DMS79 treated with DMSO at 0.1 percent for 48 hours (cell line): ENCODE data around the gene KRT86.
"Not testable (repeated sequence)": the region's sequence is repeated elsewhere in the genome, so short reads cannot be mapped to it uniquely, and the experiment has no call there.

Source experiments
- DNase-seq: peaks from one replicate; lab custom pipeline; 2025; lab: John Stamatoyannopoulos, UW

The KRT86 gene

GRCh38 chr12:52238916-52239646 lies 35.4 kb upstream of the KRT86 start:
- DNase-seq, result no peak

DNA sequence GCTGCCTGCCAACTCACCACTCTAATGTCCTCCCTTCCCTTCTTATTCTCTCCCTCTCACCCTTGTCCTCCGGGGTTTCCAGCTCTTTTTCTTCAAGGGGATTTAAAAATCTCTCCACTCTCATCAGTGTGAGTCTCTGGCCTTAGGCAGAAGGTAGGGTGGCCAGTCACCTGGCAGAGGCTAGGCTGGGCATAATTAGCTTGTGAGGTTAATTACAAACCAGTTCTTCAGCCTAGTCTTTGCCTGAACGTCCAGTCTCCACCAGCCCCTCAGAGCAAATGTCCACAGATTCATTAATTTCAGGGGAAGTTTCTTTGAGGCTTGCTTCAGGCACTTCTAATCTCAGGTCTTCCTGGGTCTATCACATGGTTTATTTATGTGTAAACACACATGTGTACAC lies 34.7 kb upstream of the KRT86 start:
- no peak for DNase-seq

DNA sequence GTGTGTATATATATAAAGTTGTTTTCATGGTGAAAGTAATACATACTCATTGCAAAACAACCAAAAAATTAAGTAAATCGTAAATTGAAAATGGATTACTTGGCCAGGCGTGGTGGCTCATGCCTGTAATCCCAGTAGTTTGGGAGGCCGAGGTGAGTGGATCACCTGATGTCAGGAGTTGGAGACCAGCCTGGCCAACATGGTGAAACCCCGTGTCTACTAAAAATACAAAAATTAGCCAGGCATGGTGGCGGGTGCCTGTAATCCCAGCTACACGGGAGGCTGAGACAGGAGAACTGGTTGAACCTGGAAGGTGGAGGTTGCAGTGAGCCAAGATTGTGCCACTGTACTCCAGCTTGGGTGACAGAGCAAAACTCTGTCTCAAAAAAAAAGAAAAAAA lies 34.2 kb upstream of the KRT86 start:
- not testable (repeated sequence) for DNase-seq

GRCh38 chr12:52241205-52241842 lies 33.1 kb upstream of the KRT86 start:
- DNase-seq, result no peak

DNA sequence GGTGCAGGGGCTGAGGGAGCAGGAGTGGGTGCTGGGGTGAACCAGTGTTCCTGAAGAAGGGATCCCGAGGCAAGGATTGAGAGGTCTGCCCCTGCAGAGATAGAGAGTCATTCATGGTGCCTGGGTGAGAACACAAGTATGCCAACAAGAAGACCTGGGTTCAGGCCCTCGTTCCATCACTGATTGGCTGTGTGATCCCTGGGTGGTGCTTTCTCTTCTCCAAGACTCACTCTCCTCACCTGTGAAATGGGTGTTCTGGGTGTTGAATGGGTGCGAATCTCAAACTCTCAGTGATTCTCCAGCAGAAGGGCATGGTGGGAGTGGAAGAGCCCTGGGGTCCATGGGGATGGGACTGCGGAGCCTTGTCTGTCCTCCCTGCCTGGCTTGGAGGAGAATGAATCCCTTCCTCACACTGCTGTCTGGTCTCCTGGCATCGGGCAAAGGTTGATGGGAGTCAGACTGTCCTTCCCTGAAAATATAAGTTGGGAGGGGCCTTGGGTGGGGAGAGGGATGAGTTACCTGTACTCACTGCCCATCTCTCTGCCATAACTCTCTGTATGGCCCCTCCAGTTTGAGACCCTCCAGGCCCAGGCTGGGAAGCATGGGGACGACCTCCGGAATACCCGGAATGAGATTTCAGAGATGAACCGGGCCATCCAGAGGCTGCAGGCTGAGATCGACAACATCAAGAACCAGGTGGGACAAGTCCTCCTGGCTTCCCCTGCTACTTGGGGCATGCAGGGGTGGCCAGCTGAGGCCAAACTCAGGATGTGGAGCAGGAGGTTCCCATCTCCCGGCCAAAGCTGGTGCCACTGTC lies 31.8 kb upstream of the KRT86 start:
- no peak for DNase-seq

- DNase-seq, result peak; percentile 59
Observed at GRCh38 chr12:52243259-52243855, 31.1 kb upstream of the KRT86 start.

- DNase-seq, result peak; percentile 53
Observed at GRCh38 chr12:52243856-52244614, 30.4 kb upstream of the KRT86 start.

DNA sequence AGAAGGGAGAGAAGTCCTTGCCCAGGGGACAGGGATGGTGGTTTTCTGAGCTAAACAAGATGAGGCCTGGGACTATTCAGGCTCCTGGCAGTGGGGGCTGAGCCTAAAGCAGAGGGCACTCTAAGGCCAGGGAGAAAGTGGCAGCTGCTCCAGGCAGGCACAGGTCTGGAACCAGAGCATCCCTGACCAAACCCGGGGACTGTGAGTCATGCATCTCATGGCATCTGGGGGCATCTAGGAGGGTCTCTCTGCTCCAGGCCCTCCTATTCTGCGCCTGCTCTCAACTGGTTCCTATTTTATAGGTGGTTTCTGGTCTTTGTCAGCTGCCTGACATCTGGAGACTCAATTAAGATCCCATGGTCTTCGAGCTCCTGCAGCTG lies 29.8 kb upstream of the KRT86 start:
- DNase-seq, result no peak

DNA sequence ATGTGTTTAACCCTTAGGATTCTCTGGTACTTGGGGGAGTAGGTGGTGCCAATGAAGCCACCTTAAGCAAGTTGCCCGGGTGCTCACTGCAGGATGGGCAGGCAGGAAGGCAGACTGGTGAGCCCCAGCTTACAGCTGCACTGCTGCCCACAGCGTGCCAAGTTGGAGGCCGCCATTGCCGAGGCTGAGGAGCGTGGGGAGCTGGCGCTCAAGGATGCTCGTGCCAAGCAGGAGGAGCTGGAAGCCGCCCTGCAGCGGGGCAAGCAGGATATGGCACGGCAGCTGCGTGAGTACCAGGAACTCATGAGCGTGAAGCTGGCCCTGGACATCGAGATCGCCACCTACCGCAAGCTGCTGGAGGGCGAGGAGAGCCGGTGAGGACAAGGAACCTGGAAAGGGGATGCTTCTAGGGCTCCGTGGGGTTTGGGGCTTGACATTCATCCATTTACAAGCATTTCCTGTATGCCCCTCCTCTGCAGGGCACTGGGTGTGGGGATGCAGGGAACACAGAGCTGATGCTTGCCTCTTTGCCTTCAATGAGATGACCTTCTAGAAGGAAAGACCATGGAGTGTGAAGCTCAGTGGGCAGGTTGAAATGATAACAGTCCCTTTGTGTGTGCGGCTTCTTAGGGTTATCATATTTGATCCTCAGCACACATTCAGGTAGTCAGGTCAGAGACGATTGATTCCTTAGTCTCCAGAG lies 29.0 kb upstream of the KRT86 start:
- no peak for DNase-seq

DNA sequence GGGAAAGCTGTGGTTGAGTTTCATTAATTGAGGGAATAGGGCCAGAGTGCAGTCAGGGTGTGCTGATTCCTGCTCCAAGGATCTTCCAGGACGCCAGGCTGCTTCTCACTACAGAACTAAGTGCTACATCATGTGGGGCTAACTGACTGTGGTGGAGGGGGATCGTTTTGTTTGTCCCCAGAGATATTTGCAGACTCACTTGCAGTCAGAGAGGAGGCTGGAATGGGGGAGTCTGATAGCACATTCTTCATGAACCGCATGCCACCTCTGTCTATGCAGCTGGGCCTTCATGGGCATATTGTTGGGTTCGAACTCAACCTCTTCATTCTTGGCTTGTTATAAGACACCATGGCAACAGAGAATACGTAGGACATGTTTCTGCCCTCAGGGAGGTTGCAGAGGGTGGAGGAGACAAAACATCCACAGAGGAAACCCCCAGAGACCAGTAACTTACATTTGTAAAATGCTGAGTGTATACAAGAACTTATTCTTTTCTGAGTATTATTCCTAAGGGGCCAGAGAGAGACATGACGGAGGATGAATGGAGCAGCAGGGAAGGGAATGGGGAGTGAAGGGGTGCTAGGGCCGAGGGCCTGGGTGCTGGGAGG lies 28.4 kb upstream of the KRT86 start:
- DNase-seq, result no peak

DNA sequence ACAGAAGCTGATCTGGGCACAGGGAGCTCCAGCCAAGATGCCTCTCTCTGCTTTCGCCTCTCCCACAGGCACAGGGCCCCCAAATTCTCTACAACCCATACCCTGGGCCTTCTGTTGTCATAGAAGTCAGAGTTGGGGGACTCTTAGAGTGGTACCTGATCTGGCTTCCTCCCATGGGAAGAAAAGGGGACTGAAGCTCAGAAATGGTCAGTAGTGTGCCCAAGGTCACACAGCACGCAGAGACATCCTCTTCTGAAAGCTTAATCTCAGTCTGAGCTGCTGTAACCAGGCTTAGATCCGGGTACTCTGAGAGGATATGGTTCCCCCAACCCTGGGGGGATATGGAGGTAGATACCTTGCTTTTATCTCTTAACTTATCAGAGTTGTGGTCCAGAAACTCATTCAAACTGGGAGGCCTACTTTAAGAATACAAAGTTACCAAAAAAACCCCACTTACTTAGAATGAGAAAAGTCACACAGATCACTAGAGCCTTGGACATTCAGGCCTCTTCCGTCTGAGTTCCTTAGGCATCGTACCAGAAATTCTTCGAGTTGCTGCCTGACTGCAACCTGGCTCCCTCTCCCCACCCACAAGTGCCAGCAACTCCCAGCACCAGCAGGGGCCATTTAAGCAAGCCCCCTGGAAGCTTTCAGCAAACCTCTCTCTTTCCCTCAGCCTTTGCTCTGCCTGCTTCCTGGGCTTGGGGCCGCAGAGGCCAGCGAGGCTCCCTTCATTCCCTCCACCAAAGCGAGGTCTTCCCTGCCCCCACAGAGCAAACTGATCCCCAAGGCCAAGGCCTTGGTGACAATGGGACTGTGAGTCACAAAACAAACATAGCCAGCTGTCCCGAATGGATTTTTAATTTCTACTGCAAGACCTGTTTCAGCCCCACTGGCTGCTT lies 27.5 kb upstream of the KRT86 start:
- peak; percentile 12 for DNase-seq

DNA sequence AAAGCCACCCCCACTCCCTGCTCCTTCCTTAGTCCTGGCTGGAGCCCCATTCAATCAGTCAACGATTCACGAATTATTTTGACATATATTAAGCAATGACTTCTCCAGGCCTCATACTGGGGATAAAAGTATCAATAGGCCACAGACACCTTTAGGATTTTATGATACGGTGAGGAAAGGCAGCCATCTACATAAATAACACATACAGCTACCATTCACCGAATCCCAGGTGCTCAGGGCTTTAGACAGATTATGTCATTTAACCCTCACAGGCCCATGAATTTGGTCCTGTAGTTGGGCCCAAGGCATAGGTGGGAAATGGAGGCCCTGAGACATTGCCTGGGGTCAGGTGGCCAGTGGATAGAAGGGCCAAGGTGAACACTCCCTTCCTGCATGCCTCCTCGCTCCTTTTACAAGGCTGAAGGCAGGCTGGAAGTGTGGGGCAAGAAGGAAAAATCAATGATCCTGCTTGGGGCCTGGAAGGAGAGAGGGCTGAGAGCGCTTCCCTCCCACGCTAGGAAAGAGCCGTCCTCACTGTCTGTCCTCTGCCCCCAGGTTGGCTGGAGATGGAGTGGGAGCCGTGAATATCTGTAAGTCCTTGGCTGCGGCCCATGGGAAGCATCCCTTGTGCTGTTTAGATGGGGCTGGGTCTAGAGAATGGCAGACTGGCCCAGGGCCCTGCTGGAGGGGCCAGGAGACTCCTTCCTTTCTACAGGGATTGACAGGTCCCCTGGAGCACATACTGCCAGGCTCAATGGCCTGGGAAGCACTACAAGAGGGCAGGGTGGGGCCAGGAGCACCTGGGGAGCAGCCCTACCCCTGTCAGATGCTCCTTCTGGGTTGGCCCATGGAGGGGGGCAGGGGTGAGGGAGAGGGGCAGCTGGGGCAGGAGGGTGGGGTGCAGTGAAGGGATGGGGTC lies 26.6 kb upstream of the KRT86 start:
- DNase-seq, result no peak

- DNase-seq, result no peak
Observed at GRCh38 chr12:52248541-52249461, 25.6 kb upstream of the KRT86 start.

DNA sequence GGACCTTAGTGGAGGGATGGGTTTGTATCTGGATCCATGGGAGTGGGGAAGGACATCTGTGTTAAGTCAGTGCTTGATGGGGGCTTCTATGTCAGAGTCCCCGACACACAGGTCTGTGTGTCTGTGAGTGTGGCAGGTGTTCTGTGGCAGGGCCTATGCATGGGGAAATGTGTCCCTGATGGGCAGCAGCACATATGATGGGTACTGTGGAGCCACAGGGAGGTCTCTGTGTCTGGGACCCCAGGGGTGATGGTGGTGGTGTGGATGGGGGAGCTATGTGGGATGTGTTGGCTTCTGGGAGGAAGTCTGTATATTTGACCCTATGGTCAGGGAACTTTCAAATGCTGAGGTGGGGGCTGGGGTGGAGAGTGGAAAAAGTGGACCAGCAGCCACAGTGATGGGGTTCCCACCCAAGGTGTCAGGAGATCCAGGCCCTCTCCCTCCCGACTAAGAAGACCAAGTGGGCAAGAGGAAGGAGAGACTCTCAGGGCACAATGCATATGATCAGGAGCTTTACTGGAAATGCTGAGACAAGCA lies 24.9 kb upstream of the KRT86 start:
- DNase-seq, result no peak

GRCh38 chr12:52250048-52250990 lies 24.1 kb upstream of the KRT86 start:
- no peak for DNase-seq
